ENCODE results near the gene CPNE4.

DNA sequence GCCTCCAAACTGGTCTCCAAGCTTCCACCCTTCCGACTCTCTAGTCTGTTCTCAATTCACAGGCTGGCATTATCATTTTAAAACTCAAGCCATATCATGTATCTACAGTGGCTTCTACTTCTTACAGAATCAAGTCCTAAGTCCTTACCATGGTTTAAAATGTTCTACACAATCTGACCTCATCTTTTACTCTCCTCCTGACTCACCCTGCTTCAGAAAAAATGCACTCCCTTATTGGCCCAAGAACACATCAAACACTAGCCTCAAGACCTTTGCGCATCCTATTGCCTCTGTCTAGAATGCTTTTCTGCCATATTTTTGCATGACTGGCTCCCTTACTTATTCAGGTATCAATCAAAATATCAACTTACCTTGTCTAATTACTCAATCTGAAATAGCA is 543.0 kb downstream of the CPNE4 start:
- TF ChIP-seq POLR2A (IDR thresholded peaks at IDR 0.05) = no peak
- TF ChIP-seq, protein P1, sequence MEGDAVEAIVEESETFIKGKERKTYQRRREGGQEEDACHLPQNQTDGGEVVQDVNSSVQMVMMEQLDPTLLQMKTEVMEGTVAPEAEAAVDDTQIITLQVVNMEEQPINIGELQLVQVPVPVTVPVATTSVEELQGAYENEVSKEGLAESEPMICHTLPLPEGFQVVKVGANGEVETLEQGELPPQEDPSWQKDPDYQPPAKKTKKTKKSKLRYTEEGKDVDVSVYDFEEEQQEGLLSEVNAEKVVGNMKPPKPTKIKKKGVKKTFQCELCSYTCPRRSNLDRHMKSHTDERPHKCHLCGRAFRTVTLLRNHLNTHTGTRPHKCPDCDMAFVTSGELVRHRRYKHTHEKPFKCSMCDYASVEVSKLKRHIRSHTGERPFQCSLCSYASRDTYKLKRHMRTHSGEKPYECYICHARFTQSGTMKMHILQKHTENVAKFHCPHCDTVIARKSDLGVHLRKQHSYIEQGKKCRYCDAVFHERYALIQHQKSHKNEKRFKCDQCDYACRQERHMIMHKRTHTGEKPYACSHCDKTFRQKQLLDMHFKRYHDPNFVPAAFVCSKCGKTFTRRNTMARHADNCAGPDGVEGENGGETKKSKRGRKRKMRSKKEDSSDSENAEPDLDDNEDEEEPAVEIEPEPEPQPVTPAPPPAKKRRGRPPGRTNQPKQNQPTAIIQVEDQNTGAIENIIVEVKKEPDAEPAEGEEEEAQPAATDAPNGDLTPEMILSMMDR (IDR thresholded peaks at IDR 0.05 in 4 of 5, conservative IDR thresholded peaks at IDR 0.05 in 1 of 5) = no peak
